Measurements from ENCODE around the gene DNTTIP2.
"Not testable (repeated sequence)": the region's sequence is repeated elsewhere in the genome, so short reads cannot be mapped to it uniquely, and the experiment has no call there.

The DNTTIP2 gene

GRCh38 chr1:93842750-93843500 is 36.1 kb downstream of the DNTTIP2 start:
- no peak for DNase-seq (ENCODE audit: low read depth, low spot score)

GRCh38 chr1:93841771-93842170 is 37.2 kb downstream of the DNTTIP2 start:
- DNase-seq (ENCODE audit: low read depth, low spot score) = no peak

- DNase-seq (ENCODE audit: low read depth, low spot score) = no peak
These were observed 38.0 kb downstream of the DNTTIP2 start for GRCh38 chr1:93840956-93841482.

GRCh38 chr1:93839753-93840152 is 39.3 kb downstream of the DNTTIP2 start:
- DNase-seq (ENCODE audit: low read depth, low spot score) = no peak

GRCh38 chr1:93839307-93839706 is 39.7 kb downstream of the DNTTIP2 start:
- DNase-seq (ENCODE audit: low read depth, low spot score) = no peak

- DNase-seq (ENCODE audit: low read depth, low spot score) = no peak
These were observed 41.0 kb downstream of the DNTTIP2 start for GRCh38 chr1:93837961-93838360.

GRCh38 chr1:93833293-93833692 is 45.7 kb downstream of the DNTTIP2 start:
- not testable (repeated sequence) for DNase-seq (ENCODE audit: low read depth, low spot score)

GRCh38 chr1:93829061-93829460 is 49.9 kb downstream of the DNTTIP2 start:
- no peak for DNase-seq (ENCODE audit: low read depth, low spot score)

GRCh38 chr1:93828367-93828755 is 50.6 kb downstream of the DNTTIP2 start:
- no peak for DNase-seq (ENCODE audit: low read depth, low spot score)

GRCh38 chr1:93827633-93828366 is 51.2 kb downstream of the DNTTIP2 start:
- no peak for DNase-seq (ENCODE audit: low read depth, low spot score)

- DNase-seq (ENCODE audit: low read depth, low spot score) = no peak
These were observed 51.9 kb downstream of the DNTTIP2 start for GRCh38 chr1:93827128-93827527.

- no peak for DNase-seq (ENCODE audit: low read depth, low spot score)
These were observed 54.2 kb downstream of the DNTTIP2 start for GRCh38 chr1:93824834-93825233.

GRCh38 chr1:93822730-93823425 is 56.1 kb downstream of the DNTTIP2 start:
- DNase-seq (ENCODE audit: low read depth, low spot score) = no peak

GRCh38 chr1:93821423-93822144 is 57.4 kb downstream of the DNTTIP2 start:
- no peak for DNase-seq (ENCODE audit: low read depth, low spot score)

- DNase-seq (ENCODE audit: low read depth, low spot score) = no peak
These were observed 58.2 kb downstream of the DNTTIP2 start for GRCh38 chr1:93820554-93821422.

GRCh38 chr1:93818570-93818959 is 60.4 kb downstream of the DNTTIP2 start:
- no peak for DNase-seq (ENCODE audit: low read depth, low spot score)

GRCh38 chr1:93817819-93818569 is 61.0 kb downstream of the DNTTIP2 start:
- no peak for DNase-seq (ENCODE audit: low read depth, low spot score)

- DNase-seq (ENCODE audit: low read depth, low spot score) = no peak
These were observed 61.9 kb downstream of the DNTTIP2 start for GRCh38 chr1:93816970-93817678.

Measured in brain pericyte (primary cell).